ENCODE results near the gene KPNA6.

The KPNA6 gene

GRCh38 chr1:32194984-32195383, 87.1 kb downstream of the KPNA6 start:
- DNase-seq = no peak

GRCh38 chr1:32195531-32195930, 87.7 kb downstream of the KPNA6 start:
- no peak for DNase-seq

GRCh38 chr1:32195972-32196823, 88.3 kb downstream of the KPNA6 start:
- no peak for DNase-seq

GRCh38 chr1:32197074-32197473, 89.2 kb downstream of the KPNA6 start:
- no peak for DNase-seq

- DNase-seq = no peak
Observed at GRCh38 chr1:32197837-32198236, 90.0 kb downstream of the KPNA6 start.

GRCh38 chr1:32198237-32199042, 90.6 kb downstream of the KPNA6 start:
- DNase-seq = no peak

GRCh38 chr1:32199043-32199716, 91.3 kb downstream of the KPNA6 start:
- no peak for DNase-seq

GRCh38 chr1:32199717-32200072, 91.8 kb downstream of the KPNA6 start:
- DNase-seq = no peak

- peak; percentile 46 to 57 for DNase-seq
Observed at GRCh38 chr1:32200226-32201010, 92.6 kb downstream of the KPNA6 start, which contains the start of gene CCDC28B. TSS of gene CCDC28B (plus strand) at chr1:32200595. CDS start at chr1:32201936, 1,341 bp downstream.

- DNase-seq = peak; percentile 86 to 87
Observed at GRCh38 chr1:32201011-32201855, 93.4 kb downstream of the KPNA6 start.

GRCh38 chr1:32204943-32205361, 97.1 kb downstream of the KPNA6 start:
- DNase-seq = no peak

GRCh38 chr1:32205401-32206370, 97.8 kb downstream of the KPNA6 start, which contains the start of gene IQCC:
TSS of gene IQCC (plus strand) at chr1:32205671. CDS start at chr1:32205682, 11 bp downstream.
- DNase-seq = peak; percentile 85 to 89

- DNase-seq = no peak
Observed at GRCh38 chr1:32208469-32208868, 100.6 kb downstream of the KPNA6 start.

- DNase-seq = no peak
Observed at GRCh38 chr1:32208891-32209328, 101.1 kb downstream of the KPNA6 start, which contains the start of gene DCDC2B. TSS of gene DCDC2B (plus strand) at chr1:32209089. CDS start at chr1:32209094, 5 bp downstream.

GRCh38 chr1:32215629-32216480, 108.0 kb downstream of the KPNA6 start:
- peak; percentile 63 to 74 for DNase-seq

GRCh38 chr1:32216566-32216965, 108.7 kb downstream of the KPNA6 start:
- DNase-seq = no peak

- no peak for DNase-seq
Observed at GRCh38 chr1:32219022-32219421, 111.2 kb downstream of the KPNA6 start.

GRCh38 chr1:32220746-32221580, 113.1 kb downstream of the KPNA6 start:
- no peak for DNase-seq
